ENCODE measurements around the gene KLHDC4. TPM values are rescaled to one million over a fixed set of nuclear protein-coding genes. Genes with fewer than 3 reads are reported as not detected.

Gene KLHDC4
- total and polyA plus RNA-seq, 9 of the 15 experiments (the other 6 are each of a cell fraction or from before 2014, with no cell fraction given) = 1.3 to 68.1 (median 32.8) TPM

DNA sequence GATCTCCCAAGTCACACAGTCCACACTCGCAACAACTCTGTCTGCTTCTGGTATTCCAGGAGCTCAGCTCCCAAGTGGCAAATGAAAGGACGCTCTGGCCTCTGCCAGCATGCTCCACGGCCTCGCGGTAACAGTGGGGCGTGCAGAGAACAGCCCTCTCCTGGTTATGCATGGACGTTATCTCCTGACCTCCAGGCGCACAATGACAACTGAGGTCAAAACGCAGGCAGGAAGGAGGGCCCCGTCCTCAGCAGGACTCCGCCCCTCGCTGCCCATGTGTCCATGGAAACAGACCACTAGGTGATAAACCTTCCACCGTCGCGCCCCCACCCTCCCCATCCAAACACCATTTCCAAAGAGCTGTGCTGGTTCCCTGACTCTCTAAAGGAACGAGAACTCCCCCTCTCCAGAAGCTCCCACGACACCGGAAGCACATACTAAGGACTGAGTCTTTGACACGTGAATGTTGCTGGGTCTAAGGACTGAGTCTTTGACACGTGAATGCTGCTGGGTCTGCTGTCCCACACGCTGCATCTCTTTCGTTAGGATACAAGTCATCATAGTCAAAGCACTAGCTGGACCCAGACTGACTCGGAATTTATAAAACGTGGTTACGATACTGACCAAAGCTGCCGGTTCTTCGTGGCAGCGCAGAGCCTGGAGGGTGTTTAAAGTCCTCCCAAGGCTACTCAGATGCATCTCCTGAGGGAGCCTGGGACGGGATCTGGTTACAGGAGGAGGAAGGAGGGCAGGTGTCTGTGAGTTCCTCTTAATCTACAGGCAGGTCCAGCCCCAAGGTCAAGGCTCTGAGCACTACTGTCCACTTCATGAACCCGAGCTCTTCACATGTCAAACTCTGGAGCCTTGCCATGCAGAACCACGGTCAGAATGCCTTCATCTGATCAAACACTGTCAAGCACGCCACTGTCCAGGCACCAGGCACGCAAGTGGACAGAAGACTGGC, 43.9 kb downstream of the KLHDC4 start (continued):
- TF ChIP-seq RNF219 (CRISPR knock-in tag; IDR thresholded peaks at IDR 0.05) (no peak), REST (IDR thresholded peaks at IDR 0.05; ENCODE audit: borderline replicate concordance) (peak; percentile 32; the same call in 1 of the 2 replicates), REST (CRISPR knock-in tag; IDR thresholded peaks at IDR 0.05; ENCODE audit: low read depth) (no peak), IFI16 (CRISPR knock-in tag; IDR thresholded peaks at IDR 0.05) (no peak), HMGN3 (IDR thresholded peaks at IDR 0.05; ENCODE audit: borderline replicate concordance, extremely low read depth, insufficient read length, low read depth, low read length) (peak; percentile 55), HOMEZ (CRISPR knock-in tag; IDR thresholded peaks at IDR 0.05) (no peak), BACH1 (tag; IDR thresholded peaks at IDR 0.05) (no peak), TFE3 (CRISPR knock-in tag; IDR thresholded peaks at IDR 0.05) (no peak), MAFG (tag; conservative IDR thresholded peaks at IDR 0.05) (no peak), ZNF134 (CRISPR knock-in tag; conservative IDR thresholded peaks at IDR 0.05) (no peak)
- TF ChIP-seq, protein P1, sequence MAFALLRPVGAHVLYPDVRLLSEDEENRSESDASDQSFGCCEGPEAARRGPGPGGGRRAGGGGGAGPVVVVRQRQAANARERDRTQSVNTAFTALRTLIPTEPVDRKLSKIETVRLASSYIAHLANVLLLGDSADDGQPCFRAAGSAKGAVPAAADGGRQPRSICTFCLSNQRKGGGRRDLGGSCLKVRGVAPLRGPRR (CRISPR knock-in tag; IDR thresholded peaks at IDR 0.05) = no peak
